OCI-LY3 (cell line): ENCODE data around the gene LY6G6C.

Experiments used
- EZH2phosphoT487 ChIP-seq: fragments of 200-600 bp; shearing (Covaris generic); IDR thresholded peaks from 2 replicates; pipeline ENCODE4 v1.6.1; 2018; ENCODE audit warnings: antibody characterized with exemption, mixed run types, low read depth
- TF ChIP-seq, protein P1 (sequence below): fragments of 200-600, 300-600 bp; sonication (generic); IDR thresholded peaks from 2 replicates; pipeline ENCODE4 v1.5.1; 2014; ENCODE audit warnings: antibody characterized with exemption, low read length, low read depth

DNA sequence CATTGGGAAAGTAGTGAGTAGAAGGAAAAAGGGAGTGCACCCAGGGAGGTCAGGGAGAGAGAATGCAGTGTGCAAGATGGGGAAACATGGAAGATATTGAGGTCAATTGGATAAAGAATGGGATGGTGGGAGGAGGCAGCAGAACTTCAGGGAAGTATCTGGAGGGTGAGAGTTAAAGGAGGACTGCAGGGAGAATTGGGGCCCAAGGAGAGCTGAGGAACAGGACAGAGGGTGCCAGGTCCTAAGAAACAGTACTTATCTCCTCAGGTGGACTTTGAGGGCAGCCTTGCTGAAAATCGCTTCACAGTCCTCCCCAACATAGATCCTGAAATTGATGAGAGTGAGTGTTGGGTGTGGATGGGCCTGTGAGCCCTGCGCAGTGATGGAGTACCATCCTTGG, 36.7 kb upstream of the LY6G6C start:
- TF ChIP-seq, protein P1, sequence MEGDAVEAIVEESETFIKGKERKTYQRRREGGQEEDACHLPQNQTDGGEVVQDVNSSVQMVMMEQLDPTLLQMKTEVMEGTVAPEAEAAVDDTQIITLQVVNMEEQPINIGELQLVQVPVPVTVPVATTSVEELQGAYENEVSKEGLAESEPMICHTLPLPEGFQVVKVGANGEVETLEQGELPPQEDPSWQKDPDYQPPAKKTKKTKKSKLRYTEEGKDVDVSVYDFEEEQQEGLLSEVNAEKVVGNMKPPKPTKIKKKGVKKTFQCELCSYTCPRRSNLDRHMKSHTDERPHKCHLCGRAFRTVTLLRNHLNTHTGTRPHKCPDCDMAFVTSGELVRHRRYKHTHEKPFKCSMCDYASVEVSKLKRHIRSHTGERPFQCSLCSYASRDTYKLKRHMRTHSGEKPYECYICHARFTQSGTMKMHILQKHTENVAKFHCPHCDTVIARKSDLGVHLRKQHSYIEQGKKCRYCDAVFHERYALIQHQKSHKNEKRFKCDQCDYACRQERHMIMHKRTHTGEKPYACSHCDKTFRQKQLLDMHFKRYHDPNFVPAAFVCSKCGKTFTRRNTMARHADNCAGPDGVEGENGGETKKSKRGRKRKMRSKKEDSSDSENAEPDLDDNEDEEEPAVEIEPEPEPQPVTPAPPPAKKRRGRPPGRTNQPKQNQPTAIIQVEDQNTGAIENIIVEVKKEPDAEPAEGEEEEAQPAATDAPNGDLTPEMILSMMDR = no peak
- no peak for TF ChIP-seq EZH2phosphoT487
